Measurements from ENCODE around the gene PLA2G4A.
A peak's percentile ranks its signal among the peaks of the same experiment; 100 is the strongest.

The PLA2G4A gene

DNA sequence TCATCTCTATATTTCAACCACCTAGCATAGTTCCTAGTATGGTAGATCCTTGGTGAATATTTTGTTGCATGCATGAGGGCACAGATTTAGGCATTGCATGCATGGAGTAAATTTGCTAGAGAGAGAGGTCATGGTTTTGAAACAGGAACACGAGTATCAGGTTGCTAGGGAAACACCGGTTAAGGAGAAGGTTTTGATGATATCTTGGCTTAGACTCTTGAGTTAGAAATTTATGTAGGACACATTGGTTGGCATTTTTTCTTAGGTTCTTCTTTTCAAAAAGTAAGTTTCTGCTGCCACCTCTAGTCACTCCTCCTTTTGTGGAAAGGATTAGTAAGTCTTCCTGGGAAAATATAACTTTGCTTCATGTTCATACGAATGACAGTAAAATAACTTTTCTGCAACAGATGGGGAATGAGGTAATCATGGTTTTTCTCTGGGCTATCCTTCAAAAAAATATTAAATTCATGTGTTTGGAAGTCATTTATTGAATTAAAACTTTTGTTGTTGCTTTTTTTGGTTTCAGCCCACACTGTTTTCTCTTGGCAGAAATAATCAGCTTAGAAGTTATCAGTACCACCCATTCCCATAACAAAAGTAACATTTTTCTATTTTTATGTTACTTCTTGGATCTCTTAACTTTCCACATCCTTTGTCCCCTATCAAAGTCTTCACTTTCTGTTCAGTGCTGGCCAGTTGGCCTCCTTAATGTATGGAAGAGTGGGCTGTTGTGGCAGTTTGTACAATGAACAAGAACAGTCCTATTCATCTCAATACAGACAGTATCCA lies 97.3 kb downstream of the PLA2G4A start:
- TF ChIP-seq CTCF (conservative IDR thresholded peaks at IDR 0.05; ENCODE audit: low read depth, low read length), result no peak
- peak; percentile 52 for DNase-seq (ENCODE audit: low read depth)
- no peak overlapping the region for H3K4me3 ChIP-seq (ENCODE audit: low read depth, low read length)

GRCh38 chr1:186927884-186928283 lies 99.1 kb downstream of the PLA2G4A start:
- no peak overlapping the region for H3K4me3 ChIP-seq (ENCODE audit: low read depth, low read length)
- TF ChIP-seq CTCF (conservative IDR thresholded peaks at IDR 0.05; ENCODE audit: low read depth, low read length), result no peak
- DNase-seq (ENCODE audit: low read depth), result no peak

- DNase-seq (ENCODE audit: low read depth), result no peak
- no peak for TF ChIP-seq CTCF (conservative IDR thresholded peaks at IDR 0.05; ENCODE audit: low read depth, low read length)
These were observed 101.5 kb downstream of the PLA2G4A start for GRCh38 chr1:186930238-186930637.

GRCh38 chr1:186937016-186937670 lies 108.4 kb downstream of the PLA2G4A start:
- TF ChIP-seq CTCF (conservative IDR thresholded peaks at IDR 0.05; ENCODE audit: low read depth, low read length), result no peak
- DNase-seq (ENCODE audit: low read depth), result no peak
- H3K4me3 ChIP-seq (ENCODE audit: low read depth, low read length), result no peak overlapping the region

More at GRCh38 chr1:186930238-186930637, 101.5 kb downstream of the PLA2G4A start:
- no peak overlapping the region for H3K4me3 ChIP-seq (ENCODE audit: low read depth, low read length)

- H3K4me3 ChIP-seq (ENCODE audit: low read depth, low read length), result no peak overlapping the region
- DNase-seq (ENCODE audit: low read depth), result no peak
- TF ChIP-seq CTCF (conservative IDR thresholded peaks at IDR 0.05; ENCODE audit: low read depth, low read length), result no peak
These were observed 115.3 kb downstream of the PLA2G4A start for GRCh38 chr1:186943891-186944686.

DNA sequence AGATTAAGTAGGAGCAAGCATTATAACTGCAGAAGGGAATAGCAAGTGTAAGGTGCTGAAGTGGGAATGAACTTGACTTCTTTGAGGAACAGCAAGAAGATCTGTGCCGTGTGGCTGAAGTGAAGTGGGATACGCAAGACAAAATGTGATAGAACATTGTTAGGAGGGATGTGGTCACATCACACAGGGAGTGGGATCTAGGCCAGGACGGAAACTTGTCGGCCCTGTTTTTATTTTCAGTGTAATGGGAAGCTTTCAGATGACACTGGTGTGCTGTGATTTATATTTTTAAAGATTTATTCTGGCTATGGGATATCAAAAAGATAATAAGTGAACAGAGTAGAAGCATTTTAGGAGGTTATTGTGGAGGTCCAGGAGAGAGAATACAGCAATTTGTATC lies 116.4 kb downstream of the PLA2G4A start:
- no peak overlapping the region for H3K4me3 ChIP-seq (ENCODE audit: low read depth, low read length)
- TF ChIP-seq CTCF (conservative IDR thresholded peaks at IDR 0.05; ENCODE audit: low read depth, low read length), result no peak
- no peak for DNase-seq (ENCODE audit: low read depth)
